GM20000 (cell line): ENCODE data around the gene LFNG.
"Not testable (repeated sequence)": the region's sequence is repeated elsewhere in the genome, so short reads cannot be mapped to it uniquely, and the experiment has no call there.

Experiments
- DNase-seq: peaks from one replicate; pipeline ENCODE4 v3.0.0; 2012; ENCODE audit warnings: low spot score
- TF ChIP-seq, protein P1 (sequence below): IDR thresholded peaks from 2 replicates; pipeline ENCODE4 v1.5.1; 2012; ENCODE audit warnings: mild to moderate bottlenecking, control low read depth; ENCODE audit errors: extremely low read depth, missing control alignments

Gene LFNG

DNA sequence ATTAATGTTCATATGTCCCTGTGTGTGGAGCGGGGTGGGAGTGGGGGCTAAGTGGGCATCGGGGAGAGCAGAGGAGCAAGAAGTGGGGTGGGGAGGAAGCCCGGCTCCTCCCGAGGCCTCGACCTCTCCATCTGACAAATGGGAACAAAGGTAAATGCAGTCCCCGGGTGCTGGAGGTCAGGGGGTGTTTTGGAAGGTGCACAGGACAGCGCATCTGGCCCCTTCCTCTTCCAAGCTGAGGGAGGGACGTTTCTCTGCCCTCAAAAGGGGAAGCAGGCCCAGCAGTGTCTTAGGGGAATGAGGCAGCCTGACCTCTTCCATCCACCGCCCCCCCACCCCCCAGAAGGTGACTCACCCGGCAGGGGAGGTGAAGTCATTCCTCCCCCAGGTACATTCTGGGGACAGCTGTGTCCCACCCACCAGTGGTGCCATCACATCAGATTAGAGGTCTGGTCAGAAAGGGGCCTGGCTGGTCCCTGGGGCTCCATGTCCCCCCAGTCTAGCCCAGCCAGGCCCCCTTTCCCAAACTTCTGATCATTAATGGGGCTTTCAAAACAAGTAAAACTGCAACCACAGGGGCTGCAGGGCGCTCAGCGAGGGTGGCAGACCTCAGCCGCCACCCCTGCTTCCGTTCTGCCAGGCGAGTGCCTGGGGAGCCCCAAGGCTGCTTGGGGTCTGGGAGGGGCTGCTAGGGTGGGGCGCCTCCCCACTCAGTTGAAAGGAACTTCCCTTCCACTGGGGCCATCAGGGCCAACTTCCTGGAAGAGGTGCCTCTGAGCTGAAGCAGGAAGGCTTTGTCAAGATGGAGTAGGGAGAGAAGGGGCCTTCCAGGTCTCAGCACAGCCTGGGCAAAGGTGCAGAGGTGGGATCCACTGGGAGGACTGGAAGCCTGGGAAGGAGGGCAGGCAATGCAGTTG lies 10.8 kb downstream of the LFNG start:
- TF ChIP-seq, protein P1, sequence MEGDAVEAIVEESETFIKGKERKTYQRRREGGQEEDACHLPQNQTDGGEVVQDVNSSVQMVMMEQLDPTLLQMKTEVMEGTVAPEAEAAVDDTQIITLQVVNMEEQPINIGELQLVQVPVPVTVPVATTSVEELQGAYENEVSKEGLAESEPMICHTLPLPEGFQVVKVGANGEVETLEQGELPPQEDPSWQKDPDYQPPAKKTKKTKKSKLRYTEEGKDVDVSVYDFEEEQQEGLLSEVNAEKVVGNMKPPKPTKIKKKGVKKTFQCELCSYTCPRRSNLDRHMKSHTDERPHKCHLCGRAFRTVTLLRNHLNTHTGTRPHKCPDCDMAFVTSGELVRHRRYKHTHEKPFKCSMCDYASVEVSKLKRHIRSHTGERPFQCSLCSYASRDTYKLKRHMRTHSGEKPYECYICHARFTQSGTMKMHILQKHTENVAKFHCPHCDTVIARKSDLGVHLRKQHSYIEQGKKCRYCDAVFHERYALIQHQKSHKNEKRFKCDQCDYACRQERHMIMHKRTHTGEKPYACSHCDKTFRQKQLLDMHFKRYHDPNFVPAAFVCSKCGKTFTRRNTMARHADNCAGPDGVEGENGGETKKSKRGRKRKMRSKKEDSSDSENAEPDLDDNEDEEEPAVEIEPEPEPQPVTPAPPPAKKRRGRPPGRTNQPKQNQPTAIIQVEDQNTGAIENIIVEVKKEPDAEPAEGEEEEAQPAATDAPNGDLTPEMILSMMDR, result no peak
- DNase-seq, result peak; percentile 86

DNA sequence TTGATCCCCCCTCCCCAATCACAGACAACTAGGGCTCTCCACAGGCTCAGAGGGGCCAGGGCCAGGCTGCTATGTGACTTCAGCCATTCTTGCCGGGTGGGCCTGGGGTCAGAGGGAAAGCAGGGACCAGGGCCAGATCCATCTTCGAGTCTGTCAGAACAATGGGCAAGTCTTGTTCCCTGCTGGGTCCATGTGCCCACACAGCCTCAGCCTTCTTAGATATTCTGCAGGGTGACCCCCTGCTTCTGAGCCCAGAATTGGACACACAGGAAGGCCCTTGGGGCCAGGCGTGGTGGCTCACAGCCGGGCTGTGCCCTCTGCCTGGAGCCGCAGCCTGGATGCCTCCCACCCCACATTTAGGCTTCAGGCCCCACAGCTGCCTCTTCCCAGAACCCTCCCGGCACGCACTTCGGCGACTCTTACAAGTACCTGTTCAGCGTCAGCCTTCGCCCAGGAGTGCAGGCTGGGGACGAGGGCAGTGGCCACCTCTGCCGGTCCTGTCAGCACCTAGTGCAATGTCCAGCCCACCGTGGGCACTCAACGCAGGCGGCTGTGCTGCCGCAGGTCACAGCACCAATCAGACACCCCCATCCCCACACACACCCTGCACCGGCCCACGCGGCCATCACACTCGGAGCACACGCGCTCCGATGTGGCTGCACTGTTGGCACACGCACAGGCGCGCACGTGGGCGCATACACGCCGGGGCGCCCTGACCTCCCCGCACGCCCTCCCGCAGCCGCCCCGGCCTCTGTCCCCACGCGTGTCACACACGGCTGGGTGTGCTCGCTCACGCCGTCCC lies 11.6 kb downstream of the LFNG start:
- DNase-seq, result not testable (repeated sequence)

DNA sequence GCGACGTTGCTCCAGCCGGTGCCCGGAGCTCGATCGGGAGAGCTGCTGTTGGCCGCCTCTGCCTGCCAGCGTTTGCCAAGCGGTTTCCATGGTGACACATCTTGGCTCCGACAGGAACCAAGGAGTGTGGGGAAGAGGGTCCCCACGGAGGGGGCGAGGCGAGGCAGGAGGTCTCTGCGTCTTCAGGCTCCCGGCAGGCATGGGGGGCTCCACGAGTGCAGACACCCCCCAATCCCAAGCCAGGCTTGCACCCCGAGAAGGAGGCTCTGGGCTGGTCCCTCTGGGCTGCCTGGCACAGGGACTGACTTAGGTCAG lies 12.2 kb downstream of the LFNG start:
- not testable (repeated sequence) for DNase-seq

DNA sequence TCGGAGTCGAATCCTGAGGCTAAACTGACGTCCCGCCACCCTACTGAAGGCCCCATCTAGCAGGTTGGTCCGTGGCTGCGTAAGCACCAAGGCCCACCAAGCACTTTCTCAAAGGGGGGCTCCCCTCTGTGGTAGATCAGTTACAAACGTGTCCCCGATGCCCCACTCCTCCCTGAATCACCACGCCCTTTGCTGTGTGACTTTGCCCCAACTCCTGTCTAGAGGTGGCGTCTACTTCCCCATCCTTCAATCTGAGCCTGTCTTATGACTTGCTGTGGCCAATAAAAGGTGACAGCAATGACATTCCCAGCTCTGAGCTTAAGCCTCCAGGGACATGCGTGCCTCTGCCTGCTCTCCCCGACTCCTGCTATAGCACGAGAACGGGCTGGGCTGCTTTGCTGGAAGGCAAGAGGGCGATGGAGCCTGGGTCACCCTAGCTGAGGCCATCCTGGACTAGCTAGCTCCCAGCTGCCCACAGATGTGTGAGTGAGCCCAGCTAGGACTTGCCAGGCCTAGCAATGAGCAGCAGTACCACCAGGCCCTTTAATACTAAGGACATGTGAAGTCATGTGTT lies 12.7 kb downstream of the LFNG start:
- DNase-seq, result not testable (repeated sequence)

DNA sequence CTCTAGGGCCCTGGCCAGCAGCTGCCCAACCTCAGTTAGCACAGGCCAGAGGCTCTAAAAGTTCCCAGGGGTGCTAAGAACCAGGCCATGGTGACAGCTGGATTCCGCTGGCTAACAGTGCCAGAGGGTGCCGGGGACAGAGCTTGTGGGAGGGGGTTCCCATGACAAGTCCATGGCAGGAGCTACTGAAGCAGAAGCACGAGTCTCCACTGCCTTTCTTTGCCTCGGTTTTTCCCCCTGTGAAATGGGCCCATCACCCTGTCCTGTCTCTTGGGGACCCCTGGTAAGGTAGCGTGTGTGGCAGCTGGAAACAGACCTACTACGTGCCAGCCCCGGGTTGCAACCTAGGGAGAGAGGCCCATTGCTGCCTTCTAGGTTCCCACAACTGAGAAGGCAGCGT lies 13.2 kb downstream of the LFNG start:
- DNase-seq, result not testable (repeated sequence)

DNA sequence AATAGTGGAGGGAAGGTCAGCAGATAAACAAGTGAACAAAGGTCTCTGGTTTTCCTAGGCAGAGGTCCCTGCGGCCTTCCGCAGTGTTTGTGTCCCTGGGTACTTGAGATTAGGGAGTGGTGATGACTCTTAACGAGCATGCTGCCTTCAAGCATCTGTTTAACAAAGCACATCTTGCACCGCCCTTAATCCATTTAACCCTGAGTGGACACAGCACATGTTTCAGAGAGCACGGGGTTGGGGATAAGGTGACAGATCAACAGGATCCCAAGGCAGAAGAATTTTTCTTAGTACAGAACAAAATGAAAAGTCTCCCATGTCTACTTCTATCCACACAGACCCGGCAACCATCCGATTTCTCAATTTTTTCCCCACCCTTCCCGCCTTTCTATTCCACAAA lies 14.0 kb downstream of the LFNG start:
- not testable (repeated sequence) for DNase-seq

DNA sequence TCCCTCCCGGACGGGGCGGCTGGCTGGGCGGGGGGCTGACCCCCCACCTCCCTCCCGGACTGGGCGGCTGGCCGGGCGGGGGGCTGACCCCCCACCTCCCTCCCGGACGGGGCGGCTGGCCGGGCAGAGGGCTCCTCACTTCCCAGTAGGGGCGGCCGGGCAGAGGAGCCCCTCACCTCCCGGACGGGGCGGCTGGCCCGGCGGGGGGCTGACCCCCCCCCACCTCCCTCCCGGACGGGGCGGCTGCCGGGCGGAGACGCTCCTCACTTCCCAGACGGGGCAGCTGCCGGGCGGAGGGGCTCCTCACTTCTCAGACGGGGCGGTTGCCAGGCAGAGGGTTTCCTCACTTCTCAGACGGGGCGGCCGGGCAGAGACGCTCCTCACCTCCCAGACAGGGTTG lies 14.6 kb downstream of the LFNG start:
- not testable (repeated sequence) for DNase-seq

DNA sequence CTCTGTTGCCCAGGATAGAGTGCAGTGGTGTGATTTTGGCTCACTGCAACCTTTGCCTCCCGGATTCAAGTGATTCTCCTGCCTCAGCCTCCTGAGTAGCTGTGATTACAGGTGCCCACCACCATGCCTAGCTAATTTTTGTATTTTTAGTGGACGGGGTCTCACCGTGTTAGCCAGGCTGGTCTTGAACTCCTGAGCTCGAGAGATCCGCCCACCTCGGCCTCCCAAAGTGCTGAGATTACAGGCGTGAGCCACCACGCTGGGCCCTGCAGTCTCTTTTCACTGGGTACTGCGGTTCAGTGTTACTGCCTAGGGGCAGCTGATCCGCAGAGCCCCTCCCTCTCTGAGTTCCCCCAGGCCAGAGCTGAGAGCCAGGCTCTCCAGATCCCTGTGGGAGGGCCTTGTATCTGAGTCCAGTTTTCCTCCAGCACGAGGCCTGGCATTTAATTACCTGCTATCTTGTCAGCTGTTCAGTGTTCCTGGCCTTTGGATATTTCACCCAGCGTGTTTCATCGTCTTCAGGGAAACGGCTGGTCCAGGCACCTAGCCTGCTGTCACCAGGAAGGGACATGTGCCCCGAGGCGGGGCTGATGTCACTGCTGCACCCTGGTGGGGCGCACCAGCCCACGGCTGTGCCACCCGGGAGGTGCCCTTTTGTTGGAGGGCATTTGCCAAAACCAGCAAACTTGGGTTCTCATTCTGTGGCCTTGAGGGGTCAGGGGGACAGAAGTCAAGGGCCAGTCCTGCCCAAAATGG lies 16.5 kb downstream of the LFNG start:
- DNase-seq, result not testable (repeated sequence)

DNA sequence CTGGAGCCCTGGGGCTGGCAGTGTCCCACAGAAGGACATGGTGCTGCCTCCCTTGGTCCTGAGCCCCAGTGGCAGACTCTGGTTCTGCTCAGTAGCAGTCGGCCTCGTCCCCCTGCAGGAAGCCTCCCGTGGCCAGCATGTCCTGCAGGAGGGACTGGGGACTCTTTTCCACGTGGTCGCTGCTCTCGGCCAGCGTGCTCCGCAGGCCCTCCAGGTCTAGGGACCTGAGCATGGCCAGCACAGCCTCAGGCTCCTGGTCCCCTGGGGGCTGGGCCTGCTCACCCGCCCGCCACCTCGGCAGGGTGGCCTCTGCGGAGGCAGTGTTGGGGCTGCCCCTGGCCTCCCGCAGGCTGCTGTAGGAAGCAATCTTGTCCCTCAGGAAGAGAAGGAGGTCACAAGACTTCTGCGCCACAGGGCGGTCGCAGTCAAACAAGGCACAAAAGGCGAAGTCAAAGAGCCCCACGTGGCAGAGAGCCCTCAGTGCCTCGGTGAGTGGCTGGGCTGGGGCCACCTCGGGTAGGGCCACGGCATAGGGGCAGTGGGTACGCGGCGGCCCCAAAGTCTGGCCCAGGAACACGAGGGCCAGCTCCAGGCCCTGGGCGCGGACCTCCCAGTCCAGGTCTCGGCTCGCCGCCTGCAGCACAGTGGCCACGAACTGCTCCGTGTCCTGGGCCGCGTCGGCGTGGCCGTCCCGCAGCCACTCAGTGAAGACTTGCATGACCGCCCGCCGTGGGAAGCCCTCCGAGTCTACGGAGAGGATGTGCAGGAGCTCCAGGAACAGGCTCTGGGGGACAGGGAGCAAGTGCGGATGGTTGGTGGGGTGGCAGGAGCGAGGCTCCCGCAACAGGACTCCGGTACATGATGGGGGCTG lies 18.6 kb downstream of the LFNG start:
- no peak for DNase-seq
- TF ChIP-seq, protein P1, result no peak

DNA sequence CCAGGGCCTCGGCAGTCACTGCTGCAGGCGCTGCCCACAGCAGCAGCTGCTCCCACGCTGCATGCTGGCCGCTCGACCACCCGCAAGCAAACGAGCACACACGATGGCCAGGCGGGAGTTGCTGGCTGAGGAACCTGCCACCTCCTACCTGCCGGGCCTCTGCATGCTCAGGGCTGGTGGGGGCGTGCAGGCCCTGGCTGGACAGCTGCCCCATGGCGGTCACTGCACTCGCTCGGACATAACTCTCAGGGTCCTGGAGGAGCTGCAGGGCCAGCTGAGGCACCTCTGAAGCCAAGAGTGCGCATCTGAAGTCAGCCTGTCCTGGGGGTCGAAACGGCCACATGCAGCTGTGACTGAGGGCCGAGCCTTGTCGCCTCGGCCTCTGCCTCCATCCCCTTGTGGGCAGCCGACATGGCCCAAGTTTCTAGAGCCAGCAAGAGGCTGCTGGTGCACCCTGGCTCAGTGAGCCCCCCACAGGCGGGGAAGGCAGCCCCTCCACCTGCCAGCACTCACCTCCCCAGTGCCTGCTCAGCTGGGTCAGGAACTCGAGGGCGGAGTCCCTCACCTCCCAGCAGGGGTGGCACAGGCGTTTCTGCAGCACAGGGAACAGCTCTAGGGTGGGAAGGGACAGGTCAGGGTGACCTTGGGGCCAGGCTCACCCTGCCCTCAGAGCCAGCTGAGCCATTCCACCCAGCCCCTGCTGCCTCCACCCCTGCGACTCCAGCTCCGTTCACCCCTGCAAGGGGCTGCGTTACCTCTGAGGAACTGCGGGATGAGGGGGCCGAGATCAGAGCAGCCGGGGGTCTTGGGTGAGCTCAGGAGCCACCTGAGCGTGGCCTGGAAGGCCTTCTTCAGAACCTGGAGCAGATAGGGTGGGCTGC lies 19.7 kb downstream of the LFNG start:
- TF ChIP-seq, protein P1, result no peak
- DNase-seq, result no peak
